ENCODE measurements around the gene BMPER.

- TF ChIP-seq, protein P1, sequence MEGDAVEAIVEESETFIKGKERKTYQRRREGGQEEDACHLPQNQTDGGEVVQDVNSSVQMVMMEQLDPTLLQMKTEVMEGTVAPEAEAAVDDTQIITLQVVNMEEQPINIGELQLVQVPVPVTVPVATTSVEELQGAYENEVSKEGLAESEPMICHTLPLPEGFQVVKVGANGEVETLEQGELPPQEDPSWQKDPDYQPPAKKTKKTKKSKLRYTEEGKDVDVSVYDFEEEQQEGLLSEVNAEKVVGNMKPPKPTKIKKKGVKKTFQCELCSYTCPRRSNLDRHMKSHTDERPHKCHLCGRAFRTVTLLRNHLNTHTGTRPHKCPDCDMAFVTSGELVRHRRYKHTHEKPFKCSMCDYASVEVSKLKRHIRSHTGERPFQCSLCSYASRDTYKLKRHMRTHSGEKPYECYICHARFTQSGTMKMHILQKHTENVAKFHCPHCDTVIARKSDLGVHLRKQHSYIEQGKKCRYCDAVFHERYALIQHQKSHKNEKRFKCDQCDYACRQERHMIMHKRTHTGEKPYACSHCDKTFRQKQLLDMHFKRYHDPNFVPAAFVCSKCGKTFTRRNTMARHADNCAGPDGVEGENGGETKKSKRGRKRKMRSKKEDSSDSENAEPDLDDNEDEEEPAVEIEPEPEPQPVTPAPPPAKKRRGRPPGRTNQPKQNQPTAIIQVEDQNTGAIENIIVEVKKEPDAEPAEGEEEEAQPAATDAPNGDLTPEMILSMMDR (IDR thresholded peaks at IDR 0.05), result no peak
- no peak for TF ChIP-seq POLR2A (IDR thresholded peaks at IDR 0.05)
These were observed 76.5 kb downstream of the BMPER start for GRCh38 chr7:33981671-33982424.

Data from adrenal gland (tissue), 5 donors.